ENCODE results near the gene MYO18B. TPM values are rescaled to one million over a fixed set of nuclear protein-coding genes. Genes with fewer than 3 reads are reported as not detected.
"Not testable (repeated sequence)": the region's sequence is repeated elsewhere in the genome, so short reads cannot be mapped to it uniquely, and the experiment has no call there.

MYO18B gene
- total RNA-seq, 2 experiments from 2014 or later, result 1.6 to 1.8 TPM

- DNase-seq (no peak), ATAC-seq (no peak)
- intact Hi-C loops (cut with micrococcal nuclease), result no loop called here
- CTCF ChIA-PET, result no interaction called here
- Mint-ChIP-seq H3K9me3 (no peaks in the 10 kb centered on the region), H3K27ac (no peak overlapping the region), H3K27me3 (peaks cover 2% of the 10 kb centered on the region), H3K36me3 (ENCODE audit: low read depth) (no peaks in the 10 kb centered on the region), H3K4me3 (no peak overlapping the region), H3K4me1 (ENCODE audit: low read depth) (peaks cover 8% of the 10 kb centered on the region)
- TF ChIP-seq, protein P1, sequence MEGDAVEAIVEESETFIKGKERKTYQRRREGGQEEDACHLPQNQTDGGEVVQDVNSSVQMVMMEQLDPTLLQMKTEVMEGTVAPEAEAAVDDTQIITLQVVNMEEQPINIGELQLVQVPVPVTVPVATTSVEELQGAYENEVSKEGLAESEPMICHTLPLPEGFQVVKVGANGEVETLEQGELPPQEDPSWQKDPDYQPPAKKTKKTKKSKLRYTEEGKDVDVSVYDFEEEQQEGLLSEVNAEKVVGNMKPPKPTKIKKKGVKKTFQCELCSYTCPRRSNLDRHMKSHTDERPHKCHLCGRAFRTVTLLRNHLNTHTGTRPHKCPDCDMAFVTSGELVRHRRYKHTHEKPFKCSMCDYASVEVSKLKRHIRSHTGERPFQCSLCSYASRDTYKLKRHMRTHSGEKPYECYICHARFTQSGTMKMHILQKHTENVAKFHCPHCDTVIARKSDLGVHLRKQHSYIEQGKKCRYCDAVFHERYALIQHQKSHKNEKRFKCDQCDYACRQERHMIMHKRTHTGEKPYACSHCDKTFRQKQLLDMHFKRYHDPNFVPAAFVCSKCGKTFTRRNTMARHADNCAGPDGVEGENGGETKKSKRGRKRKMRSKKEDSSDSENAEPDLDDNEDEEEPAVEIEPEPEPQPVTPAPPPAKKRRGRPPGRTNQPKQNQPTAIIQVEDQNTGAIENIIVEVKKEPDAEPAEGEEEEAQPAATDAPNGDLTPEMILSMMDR (IDR thresholded peaks at IDR 0.05), result no peak
- POLR2A ChIA-PET, result no interaction called here
These were observed 229.2 kb downstream of the MYO18B start for GRCh38 chr22:25970999-25971811.

DNA sequence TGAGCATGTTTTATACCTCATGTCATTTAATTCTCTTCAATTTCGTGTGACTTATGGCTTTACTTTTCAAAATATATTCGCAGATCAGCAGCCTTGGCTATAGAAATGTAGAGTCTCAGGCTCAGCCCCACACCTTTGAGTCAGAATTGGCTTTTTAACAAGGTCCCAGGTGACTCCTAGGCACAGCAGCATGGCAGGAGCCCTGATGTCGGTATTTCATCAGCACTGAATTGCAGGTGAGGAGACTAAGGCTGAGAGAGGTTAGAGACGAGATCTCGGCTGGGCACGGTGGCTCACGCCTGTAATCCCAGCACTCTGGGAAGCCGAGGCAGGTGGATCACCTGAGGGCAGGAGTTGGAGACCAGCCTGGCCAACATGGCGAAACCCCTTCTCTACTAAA is 230.4 kb downstream of the MYO18B start:
- Mint-ChIP-seq H3K27me3 (peaks cover 2% of the 10 kb centered on the region), H3K4me1 (ENCODE audit: low read depth) (no peaks in the 10 kb centered on the region), H3K9me3 (no peaks in the 10 kb centered on the region), H3K27ac (no peak overlapping the region), H3K36me3 (ENCODE audit: low read depth) (no peaks in the 10 kb centered on the region), H3K4me3 (no peak overlapping the region)
- intact Hi-C loops (cut with micrococcal nuclease), result no loop called here
- DNase-seq, result no peak
- TF ChIP-seq, protein P1 (IDR thresholded peaks at IDR 0.05), result no peak
- no peak for ATAC-seq
- POLR2A ChIA-PET, result no interaction called here
- CTCF ChIA-PET, result no interaction called here

DNA sequence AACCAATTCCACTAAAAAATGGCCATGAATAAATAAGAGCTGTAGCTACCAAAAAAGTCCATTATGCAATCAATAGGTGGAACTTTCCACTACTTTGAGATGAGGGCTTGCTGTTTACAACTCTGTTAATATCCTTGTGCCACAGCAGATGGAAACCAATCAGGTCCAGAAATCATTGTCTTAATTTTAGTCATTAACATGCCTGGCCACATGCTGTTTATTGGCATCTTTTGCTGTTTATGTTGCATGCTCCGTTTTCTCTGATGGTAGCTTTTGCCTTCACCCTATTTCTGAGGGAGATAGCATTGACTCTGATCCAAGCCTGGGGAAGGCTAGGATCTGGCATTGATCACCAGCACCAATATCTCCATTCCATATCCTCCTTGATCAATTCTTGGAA is 234.4 kb downstream of the MYO18B start:
- TF ChIP-seq, protein P1 (IDR thresholded peaks at IDR 0.05), result no peak
- ChIA-PET CTCF (no interaction called here), POLR2A (interaction anchor here (0.6 kb wide), 1 partner anchor 769 kb away, joined by 3 read pairs; no protein-coding TSS in a partner anchor)

GRCh38 chr22:25979968-25980367 is 238.0 kb downstream of the MYO18B start:
- ChIA-PET POLR2A (no interaction called here), CTCF (no interaction called here)
- DNase-seq (no peak), ATAC-seq (no peak)
- H3K4me1 Mint-ChIP-seq (ENCODE audit: low read depth), result no peaks in the 10 kb centered on the region
- no peak overlapping the region for H3K4me3 Mint-ChIP-seq
- H3K36me3 Mint-ChIP-seq (ENCODE audit: low read depth), result no peaks in the 10 kb centered on the region
- H3K9me3 Mint-ChIP-seq, result no peaks in the 10 kb centered on the region
- no peak overlapping the region for H3K27ac Mint-ChIP-seq
- intact Hi-C loops (cut with micrococcal nuclease), result no loop called here
- H3K27me3 Mint-ChIP-seq, result peaks cover 7% of the 10 kb centered on the region
- TF ChIP-seq, protein P1 (IDR thresholded peaks at IDR 0.05), result no peak

More for the DNA sequence above, 234.4 kb downstream of the MYO18B start:
- ATAC-seq (no peak), DNase-seq (no peak)
- Mint-ChIP-seq H3K27ac (no peak overlapping the region), H3K27me3 (peaks cover 6% of the 10 kb centered on the region), H3K9me3 (no peaks in the 10 kb centered on the region), H3K4me1 (ENCODE audit: low read depth) (no peaks in the 10 kb centered on the region), H3K4me3 (no peak overlapping the region), H3K36me3 (ENCODE audit: low read depth) (no peaks in the 10 kb centered on the region)
- intact Hi-C loops (cut with micrococcal nuclease), result no loop called here

DNA sequence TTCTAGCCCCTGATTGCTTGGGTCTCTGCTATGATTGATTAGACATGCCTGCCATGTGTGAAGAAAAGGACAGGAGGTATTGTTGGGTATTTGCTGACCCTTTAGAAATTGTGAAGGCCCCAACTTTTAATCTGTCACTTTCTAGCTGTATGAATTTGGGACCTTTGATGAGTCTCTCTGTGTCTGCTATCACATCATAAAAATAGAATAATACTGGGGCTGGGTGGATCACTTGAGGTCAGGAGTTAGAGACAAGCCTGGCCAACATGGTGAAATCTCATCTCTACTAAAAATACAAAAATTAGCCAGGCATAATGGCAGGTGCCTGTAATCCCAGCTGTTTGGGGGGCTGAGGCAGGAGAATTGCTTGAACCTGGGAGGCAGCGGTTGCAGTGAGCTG is 242.9 kb downstream of the MYO18B start:
- CTCF ChIA-PET; H3K4me3 Mint-ChIP-seq; intact Hi-C loops (cut with micrococcal nuclease); ATAC-seq; H3K36me3 Mint-ChIP-seq (ENCODE audit: low read depth); DNase-seq; POLR2A ChIA-PET; H3K4me1 Mint-ChIP-seq (ENCODE audit: low read depth); H3K9me3 Mint-ChIP-seq; H3K27ac Mint-ChIP-seq; H3K27me3 Mint-ChIP-seq: not testable (repeated sequence)
